Measurements from ENCODE around the gene TBRG4. TPM values are rescaled to one million over a fixed set of nuclear protein-coding genes. Genes with fewer than 3 reads are reported as not detected.

Gene TBRG4
- total and polyA plus RNA-seq, 9 donors, result 28.6 to 67.5 (median 49.9) TPM

DNA sequence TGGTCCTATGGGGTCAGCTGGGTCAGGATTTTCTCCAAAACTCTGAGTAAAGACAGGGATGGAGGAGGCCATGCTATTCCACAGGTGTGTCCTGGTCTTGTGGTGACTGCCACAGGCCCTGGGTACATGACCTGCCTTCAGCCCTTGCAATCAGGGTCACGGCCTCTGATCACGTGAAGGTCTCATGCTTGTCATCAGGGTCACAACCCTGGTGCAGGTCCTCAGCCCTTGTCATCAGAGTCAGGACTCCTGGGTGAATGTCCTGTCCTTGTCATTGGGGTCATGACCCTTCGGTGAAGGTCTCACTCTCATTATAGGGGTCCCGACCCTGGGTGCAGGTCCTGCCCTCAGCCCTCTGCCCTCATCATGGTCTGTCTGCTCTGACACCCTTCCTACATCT lies 21.9 kb upstream of the TBRG4 start:
- intact Hi-C loops (cut with DNase I), result loop anchor here in 2 of 4 donors (5.0 to 10.0 kb wide), 3 partner anchors 276 to 889 kb away; no protein-coding TSS in a partner anchor
- Histone ChIP-seq H3K9me3 (no peaks in the 10 kb centered on the region), H3K36me3 (no peaks in the 10 kb centered on the region), H3K27me3 (no peaks in the 10 kb centered on the region), H3K4me3 (no peak overlapping the region), H3K4me1 (ENCODE audit: insufficient read depth) (no peaks in the 10 kb centered on the region), H3K27ac (no peak overlapping the region)
- peak in 1 of 5 donors; percentile 3 for DNase-seq
- WGBS, 3 donors, result 88 to 91% (median 88%) methylated on average over 4 of the region's 4 CpGs
- no peak for TF ChIP-seq POLR2A (IDR thresholded peaks at IDR 0.05)

DNA sequence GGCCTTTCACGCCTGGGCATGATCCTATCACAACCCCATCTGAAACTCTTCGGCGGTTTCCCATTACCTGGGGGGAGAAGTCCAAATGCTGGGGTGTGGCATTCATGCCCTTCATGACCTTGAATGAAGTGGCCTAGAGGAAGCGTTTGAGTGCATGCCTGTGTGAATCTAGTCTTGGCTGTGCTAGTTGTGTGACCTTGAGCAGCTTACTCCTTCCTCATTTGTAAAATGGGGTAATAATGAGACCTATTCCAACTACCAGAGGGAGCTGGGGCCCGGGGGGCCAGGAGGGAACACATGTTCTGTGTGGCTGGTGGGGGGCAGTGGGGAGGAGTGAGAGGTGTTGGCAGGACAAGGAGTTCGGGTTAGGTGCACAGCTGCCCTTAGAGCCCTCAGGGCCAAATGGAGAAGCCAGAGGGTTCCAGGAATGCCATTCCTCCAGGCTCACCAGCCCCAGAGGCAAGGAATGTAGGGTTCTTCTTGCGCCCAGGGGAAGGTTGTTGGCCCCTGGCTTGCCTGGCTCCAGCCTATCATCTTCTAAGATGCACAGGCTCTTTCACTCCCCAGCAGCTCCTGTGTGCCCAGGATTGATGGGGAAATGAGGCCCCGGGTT lies 21.3 kb upstream of the TBRG4 start:
- no peaks in the 10 kb centered on the region for H3K4me1 ChIP-seq (ENCODE audit: insufficient read depth)
- no peaks in the 10 kb centered on the region for H3K9me3 ChIP-seq
- H3K27me3 ChIP-seq, result no peaks in the 10 kb centered on the region
- TF ChIP-seq, protein P1, sequence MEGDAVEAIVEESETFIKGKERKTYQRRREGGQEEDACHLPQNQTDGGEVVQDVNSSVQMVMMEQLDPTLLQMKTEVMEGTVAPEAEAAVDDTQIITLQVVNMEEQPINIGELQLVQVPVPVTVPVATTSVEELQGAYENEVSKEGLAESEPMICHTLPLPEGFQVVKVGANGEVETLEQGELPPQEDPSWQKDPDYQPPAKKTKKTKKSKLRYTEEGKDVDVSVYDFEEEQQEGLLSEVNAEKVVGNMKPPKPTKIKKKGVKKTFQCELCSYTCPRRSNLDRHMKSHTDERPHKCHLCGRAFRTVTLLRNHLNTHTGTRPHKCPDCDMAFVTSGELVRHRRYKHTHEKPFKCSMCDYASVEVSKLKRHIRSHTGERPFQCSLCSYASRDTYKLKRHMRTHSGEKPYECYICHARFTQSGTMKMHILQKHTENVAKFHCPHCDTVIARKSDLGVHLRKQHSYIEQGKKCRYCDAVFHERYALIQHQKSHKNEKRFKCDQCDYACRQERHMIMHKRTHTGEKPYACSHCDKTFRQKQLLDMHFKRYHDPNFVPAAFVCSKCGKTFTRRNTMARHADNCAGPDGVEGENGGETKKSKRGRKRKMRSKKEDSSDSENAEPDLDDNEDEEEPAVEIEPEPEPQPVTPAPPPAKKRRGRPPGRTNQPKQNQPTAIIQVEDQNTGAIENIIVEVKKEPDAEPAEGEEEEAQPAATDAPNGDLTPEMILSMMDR (IDR thresholded peaks at IDR 0.05), result no peak
- no peak for TF ChIP-seq EP300 (IDR thresholded peaks at IDR 0.05)
- TF ChIP-seq POLR2A (IDR thresholded peaks at IDR 0.05), result no peak
- intact Hi-C loops (cut with DNase I), result loop anchor here in 2 of 4 donors (5.0 to 10.0 kb wide), 3 partner anchors 276 to 888 kb away; no protein-coding TSS in a partner anchor
- no peak overlapping the region for H3K4me3 ChIP-seq
- H3K27ac ChIP-seq, result no peak overlapping the region
- 62 to 68% (median 63%) methylated on average over 8 of the region's 8 CpGs for WGBS, 3 donors
- no peak for DNase-seq
- H3K36me3 ChIP-seq, result no peaks in the 10 kb centered on the region

DNA sequence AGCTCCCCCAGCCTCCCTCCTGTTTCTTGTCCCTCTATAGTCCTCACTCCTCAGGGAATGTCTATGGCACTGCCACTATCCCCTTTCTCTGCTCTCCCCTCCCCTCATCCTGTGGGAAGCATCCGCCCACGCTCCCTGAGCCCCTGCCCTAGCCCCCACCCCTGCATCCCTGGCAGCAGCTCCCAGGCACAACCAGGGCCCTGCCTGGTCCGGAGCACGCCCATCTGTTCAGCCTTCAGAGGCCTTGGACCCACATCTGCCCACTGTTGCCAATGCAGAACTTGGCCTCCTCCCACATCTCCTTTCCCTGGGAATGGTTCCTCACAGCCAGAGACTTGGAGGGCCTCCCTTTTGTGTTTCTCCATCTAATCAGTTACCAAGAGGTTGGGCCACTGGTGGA lies 20.4 kb upstream of the TBRG4 start:
- H3K27ac ChIP-seq, result no peak overlapping the region
- TF ChIP-seq EP300 (IDR thresholded peaks at IDR 0.05), result no peak
- TF ChIP-seq POLR2A (IDR thresholded peaks at IDR 0.05), result no peak
- TF ChIP-seq, protein P1 (IDR thresholded peaks at IDR 0.05), result no peak
- H3K36me3 ChIP-seq, result no peaks in the 10 kb centered on the region
- WGBS, 3 donors, result 46 to 59% (median 55%) methylated on average over 4 of the region's 4 CpGs
- H3K9me3 ChIP-seq, result no peaks in the 10 kb centered on the region
- intact Hi-C loops (cut with DNase I), result loop anchor here in 2 of 4 donors (5.0 to 10.0 kb wide), 3 partner anchors 275 to 887 kb away; no protein-coding TSS in a partner anchor
- no peak for DNase-seq
- H3K27me3 ChIP-seq, result no peaks in the 10 kb centered on the region
- no peaks in the 10 kb centered on the region for H3K4me1 ChIP-seq (ENCODE audit: insufficient read depth)
- no peak overlapping the region for H3K4me3 ChIP-seq

DNA sequence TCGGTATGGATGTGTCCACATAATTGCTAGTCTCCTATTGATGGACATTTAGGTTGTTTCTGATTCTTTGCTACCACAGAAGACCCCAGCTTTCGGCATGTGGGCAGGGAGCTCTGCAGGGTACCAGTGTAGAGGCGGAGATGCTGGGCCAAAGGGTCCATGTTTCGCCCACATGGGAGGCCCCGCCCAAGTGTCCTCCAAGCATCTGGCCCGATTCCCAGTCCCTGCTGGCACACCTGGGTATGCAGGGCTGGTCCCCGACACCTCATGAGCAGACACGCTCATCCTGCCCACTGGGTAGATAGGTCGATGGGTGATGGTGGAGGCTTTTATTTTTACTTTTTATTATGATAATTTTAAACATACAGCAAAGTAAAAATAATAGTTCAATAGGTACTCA lies 19.4 kb upstream of the TBRG4 start:
- Histone ChIP-seq H3K27me3 (no peaks in the 10 kb centered on the region), H3K4me1 (ENCODE audit: insufficient read depth) (no peaks in the 10 kb centered on the region), H3K9me3 (no peaks in the 10 kb centered on the region), H3K27ac (no peak overlapping the region), H3K4me3 (no peak overlapping the region), H3K36me3 (no peaks in the 10 kb centered on the region)
- 84 to 89% (median 86%) methylated on average over 9 of the region's 9 CpGs for WGBS, 3 donors
- intact Hi-C loops (cut with DNase I), result loop anchor here in 2 of 4 donors (5.0 to 10.0 kb wide), 3 partner anchors 274 to 886 kb away; no protein-coding TSS in a partner anchor
- no peak for DNase-seq
- TF ChIP-seq EP300 (IDR thresholded peaks at IDR 0.05), result no peak
- no peak for TF ChIP-seq POLR2A (IDR thresholded peaks at IDR 0.05)
- TF ChIP-seq, protein P1 (IDR thresholded peaks at IDR 0.05), result no peak

DNA sequence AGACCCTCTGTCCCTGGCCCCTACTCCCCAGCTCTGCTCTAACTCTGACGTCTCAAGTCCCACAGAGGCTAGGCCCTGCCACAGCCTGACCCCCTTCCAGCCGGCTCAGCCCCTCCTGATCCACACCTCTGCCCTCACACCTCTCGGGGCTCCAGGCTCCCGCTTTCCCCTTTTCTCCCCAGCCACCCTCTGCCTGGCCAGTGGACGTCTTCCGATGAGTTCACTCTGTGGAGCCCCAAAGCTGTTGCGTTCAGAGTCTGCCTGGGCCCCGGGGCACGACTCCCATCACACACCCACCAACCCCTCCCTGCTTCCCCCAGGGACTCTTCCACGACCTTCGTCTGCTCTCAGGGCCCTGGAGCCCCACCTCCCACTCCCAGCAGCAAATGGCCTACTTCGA lies 18.4 kb upstream of the TBRG4 start:
- WGBS, 3 donors, result 61 to 69% (median 64%) methylated on average over 12 of the region's 12 CpGs
- Histone ChIP-seq H3K27me3 (no peaks in the 10 kb centered on the region), H3K36me3 (no peaks in the 10 kb centered on the region), H3K27ac (no peak overlapping the region), H3K9me3 (no peaks in the 10 kb centered on the region), H3K4me1 (ENCODE audit: insufficient read depth) (no peaks in the 10 kb centered on the region), H3K4me3 (no peak overlapping the region)
- DNase-seq, result no peak
- intact Hi-C loops (cut with DNase I), result loop anchor here in 2 of 4 donors (5.0 to 10.0 kb wide), 3 partner anchors 273 to 885 kb away; no protein-coding TSS in a partner anchor
- TF ChIP-seq POLR2A (IDR thresholded peaks at IDR 0.05), result no peak
- TF ChIP-seq, protein P1 (IDR thresholded peaks at IDR 0.05), result no peak
- TF ChIP-seq EP300 (IDR thresholded peaks at IDR 0.05), result no peak

All from ovary (tissue), 9 donors.